Thoracic aorta (tissue), 2 donors: ENCODE measurements around the gene COL13A1. TPM values are rescaled to one million over a fixed set of nuclear protein-coding genes. Genes with fewer than 3 reads are reported as not detected.
A peak's percentile ranks its signal among the peaks of the same experiment; 100 is the strongest.

Experiments used
- ATAC-seq: fragments of 150-250 bp; one replicate; pipeline ENCODE4 v1.8.0; 2017; ENCODE audit warnings: low read depth; ENCODE audit not compliant: insufficient number of reproducible peaks, low FRiP score
- DNase-seq: peaks from one replicate; pipeline ENCODE4 v3.0.0-alpha.2; 2020; ENCODE audit warnings: low spot score
- H3K27ac ChIP-seq, 2 donors: fragments of 200-600 bp; sonication (generic); 1 replicate in 1 of 2; 2 replicates in 1 of 2; pipeline ENCODE4 v1.5.1; 2016; ENCODE audit warnings: mild to moderate bottlenecking in 2 of 2, moderate library complexity in 2 of 2
- H3K27me3 ChIP-seq: fragments of 200-600 bp; sonication (generic); replicated peaks from 2 replicates; pipeline ENCODE4 v1.6.0; 2016; ENCODE audit warnings: mild to moderate bottlenecking; ENCODE audit not compliant: insufficient read depth
- H3K36me3 ChIP-seq: fragments of 200-600 bp; sonication (generic); one replicate; pipeline ENCODE4 v1.5.1; 2016
- H3K4me1 ChIP-seq, 2 donors: fragments of 200-600 bp; sonication (generic); 1 replicate in 1 of 2; 2 replicates in 1 of 2; pipeline versions ENCODE4 v1.5.1 to v1.6.0; 2016; ENCODE audit warnings: low read depth in 2 of 2, mild to moderate bottlenecking in 1 of 2; ENCODE audit not compliant: control insufficient read depth in 1 of 2
- H3K4me3 ChIP-seq: fragments of 200-600 bp; sonication (generic); 2 replicates; pipeline ENCODE4 v1.5.1; 2016; ENCODE audit warnings: mild to moderate bottlenecking
- H3K9me3 ChIP-seq: fragments of 200-600 bp; sonication (generic); 2 replicates; pipeline ENCODE4 v1.5.1; 2016
- total RNA-seq, 2 donors: library from RNA; depleted of rRNA; stranded (reverse); fragments of >200 nt; gene quantifications; one replicate each; pipeline versions ENCODE4 v1.1.0 to v1.2.3, GENCODE V29; 2016
- TF ChIP-seq, protein P1 (sequence below): fragments of 200-600 bp; sonication (generic); IDR thresholded peaks from one replicate; pipeline ENCODE4 v1.5.1; 2019; ENCODE audit warnings: antibody characterized with exemption

Gene COL13A1
- total RNA-seq, 2 donors from 2014 or later, result 23.1 to 34.1 TPM

DNA sequence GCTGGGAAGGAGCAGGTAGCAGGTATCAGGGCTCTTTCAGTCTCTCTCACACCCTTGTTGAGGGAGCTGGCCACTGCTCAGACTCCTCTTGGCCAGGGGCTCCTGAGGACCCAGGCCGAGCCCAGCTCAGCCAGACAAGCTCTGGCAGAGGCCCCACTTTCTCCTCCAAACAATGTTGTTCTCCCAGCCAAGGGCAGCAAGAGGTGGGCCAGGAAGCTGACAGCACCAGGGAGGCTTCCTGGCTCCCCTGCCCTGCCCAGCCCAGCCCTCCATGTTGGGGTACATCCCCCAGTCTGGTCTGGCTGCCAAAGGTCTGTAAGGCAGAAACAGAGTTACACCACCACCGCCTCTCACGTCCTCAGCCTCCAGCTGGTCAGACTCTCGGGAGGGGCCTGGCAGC is 33.9 kb upstream of the COL13A1 start:
- Histone ChIP-seq H3K27ac (no peak overlapping the region), H3K4me1 (peaks cover 7 to 47% of the 10 kb centered on the region in 2 donors), H3K27me3 (no peaks in the 10 kb centered on the region), H3K36me3 (no peaks in the 10 kb centered on the region), H3K4me3 (no peak overlapping the region), H3K9me3 (no peaks in the 10 kb centered on the region)
- TF ChIP-seq, protein P1, sequence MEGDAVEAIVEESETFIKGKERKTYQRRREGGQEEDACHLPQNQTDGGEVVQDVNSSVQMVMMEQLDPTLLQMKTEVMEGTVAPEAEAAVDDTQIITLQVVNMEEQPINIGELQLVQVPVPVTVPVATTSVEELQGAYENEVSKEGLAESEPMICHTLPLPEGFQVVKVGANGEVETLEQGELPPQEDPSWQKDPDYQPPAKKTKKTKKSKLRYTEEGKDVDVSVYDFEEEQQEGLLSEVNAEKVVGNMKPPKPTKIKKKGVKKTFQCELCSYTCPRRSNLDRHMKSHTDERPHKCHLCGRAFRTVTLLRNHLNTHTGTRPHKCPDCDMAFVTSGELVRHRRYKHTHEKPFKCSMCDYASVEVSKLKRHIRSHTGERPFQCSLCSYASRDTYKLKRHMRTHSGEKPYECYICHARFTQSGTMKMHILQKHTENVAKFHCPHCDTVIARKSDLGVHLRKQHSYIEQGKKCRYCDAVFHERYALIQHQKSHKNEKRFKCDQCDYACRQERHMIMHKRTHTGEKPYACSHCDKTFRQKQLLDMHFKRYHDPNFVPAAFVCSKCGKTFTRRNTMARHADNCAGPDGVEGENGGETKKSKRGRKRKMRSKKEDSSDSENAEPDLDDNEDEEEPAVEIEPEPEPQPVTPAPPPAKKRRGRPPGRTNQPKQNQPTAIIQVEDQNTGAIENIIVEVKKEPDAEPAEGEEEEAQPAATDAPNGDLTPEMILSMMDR, result no peak
- ATAC-seq, result no peak
- DNase-seq, result no peak

GRCh38 chr10:69768386-69768785 is 33.3 kb upstream of the COL13A1 start:
- H3K27me3 ChIP-seq, result no peaks in the 10 kb centered on the region
- no peak overlapping the region for H3K4me3 ChIP-seq
- ATAC-seq, result no peak
- H3K4me1 ChIP-seq, result peaks cover 7 to 47% of the 10 kb centered on the region in 2 donors
- H3K36me3 ChIP-seq, result no peaks in the 10 kb centered on the region
- DNase-seq, result no peak
- no peaks in the 10 kb centered on the region for H3K9me3 ChIP-seq
- TF ChIP-seq, protein P1, result no peak
- H3K27ac ChIP-seq, result peak overlapping the region; percentile 74 to 90

- H3K27me3 ChIP-seq, result no peaks in the 10 kb centered on the region
- H3K36me3 ChIP-seq, result no peaks in the 10 kb centered on the region
- TF ChIP-seq, protein P1, result no peak
- DNase-seq (peak; percentile 36), ATAC-seq (peak; percentile 52)
- H3K4me1 ChIP-seq, result peaks cover 7 to 47% of the 10 kb centered on the region in 2 donors
- peak overlapping the region; percentile 74 to 90 for H3K27ac ChIP-seq
- H3K9me3 ChIP-seq, result no peaks in the 10 kb centered on the region
- H3K4me3 ChIP-seq, result no peak overlapping the region
These were observed 32.2 kb upstream of the COL13A1 start for GRCh38 chr10:69769395-69769992.

DNA sequence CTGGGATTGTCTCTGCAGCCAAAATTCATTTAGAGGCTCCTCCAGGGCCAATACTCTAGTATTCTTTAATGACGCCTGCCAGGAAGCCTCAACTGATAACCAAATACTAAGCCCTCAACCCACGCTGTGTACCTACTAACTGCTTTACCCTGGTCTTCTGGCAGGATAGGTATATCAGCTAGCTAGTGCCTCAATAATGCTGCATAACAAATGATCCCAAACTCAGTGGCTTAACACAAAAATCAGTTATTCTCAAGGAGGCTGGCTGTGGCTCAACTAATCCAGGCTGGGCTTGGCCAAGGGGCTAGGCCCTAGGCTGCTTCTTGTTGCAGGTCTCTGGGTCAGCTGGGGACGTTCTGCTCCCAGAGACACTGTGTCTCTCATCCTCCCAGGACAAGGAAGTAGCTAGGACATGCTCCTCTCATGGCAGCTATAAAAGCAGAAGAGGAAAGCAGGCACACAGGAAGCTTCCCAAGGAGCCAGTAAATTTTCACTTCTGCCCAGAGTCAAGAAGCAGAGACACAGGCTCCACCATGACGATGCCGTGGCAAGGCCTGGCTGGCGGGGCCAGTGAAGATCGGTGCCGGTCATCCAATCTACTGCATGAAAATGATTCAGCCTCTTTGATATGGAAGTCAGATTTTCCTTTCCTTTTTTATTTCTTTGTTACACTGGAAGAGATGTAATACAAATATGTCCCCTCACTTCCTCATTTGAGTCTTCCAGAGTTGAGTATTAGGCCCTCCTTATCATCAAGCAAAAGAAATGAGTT is 28.6 kb upstream of the COL13A1 start:
- no peaks in the 10 kb centered on the region for H3K36me3 ChIP-seq
- peaks cover 4 to 21% of the 10 kb centered on the region in 2 donors for H3K4me1 ChIP-seq
- TF ChIP-seq, protein P1, result no peak
- ATAC-seq (no peak), DNase-seq (no peak)
- no peak overlapping the region for H3K27ac ChIP-seq
- H3K9me3 ChIP-seq, result no peaks in the 10 kb centered on the region
- no peaks in the 10 kb centered on the region for H3K27me3 ChIP-seq
- H3K4me3 ChIP-seq, result no peak overlapping the region

DNA sequence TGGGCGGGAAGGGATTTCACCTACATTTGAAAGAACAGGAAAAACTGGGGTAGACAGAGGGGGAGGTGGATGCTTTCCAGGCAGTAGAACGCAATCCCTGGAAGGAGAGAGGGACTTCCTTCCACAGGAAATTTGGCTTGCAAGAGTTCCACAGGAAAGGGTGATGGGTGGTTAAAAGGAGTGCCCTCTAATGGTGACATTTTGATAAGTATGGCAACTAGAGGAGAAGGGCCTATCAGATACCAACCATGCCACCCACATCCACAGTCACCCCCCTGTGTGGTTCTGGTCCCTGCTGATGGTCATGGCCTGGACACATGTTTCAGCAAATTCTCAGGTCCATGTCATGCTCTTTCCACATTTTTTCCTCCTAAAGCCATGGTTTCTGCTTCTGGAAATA is 27.1 kb upstream of the COL13A1 start:
- Histone ChIP-seq H3K27ac (no peak overlapping the region), H3K4me1 (peaks cover 0 to 6% of the 10 kb centered on the region in 2 donors), H3K9me3 (no peaks in the 10 kb centered on the region), H3K4me3 (no peak overlapping the region), H3K36me3 (no peaks in the 10 kb centered on the region), H3K27me3 (no peaks in the 10 kb centered on the region)
- DNase-seq (no peak), ATAC-seq (no peak)
- TF ChIP-seq, protein P1, result no peak
